NB4 (cell line): ENCODE data around the gene RCOR3.

Source experiments
- CTCF ChIP-seq: IDR thresholded peaks from one replicate; pipeline ENCODE4 v1.5.1; 2012; ENCODE audit warnings: low read depth, low read length
- MAX ChIP-seq: IDR thresholded peaks from 2 replicates; pipeline ENCODE4 v1.6.1; 2011; ENCODE audit warnings: low read depth, low read length
- POLR2A ChIP-seq: IDR thresholded peaks from 2 replicates; pipeline ENCODE4 v1.6.1; 2011; ENCODE audit warnings: mild to moderate bottlenecking; ENCODE audit not compliant: insufficient read length; ENCODE audit errors: extremely low read depth

- TF ChIP-seq CTCF = no peak
- no peak for TF ChIP-seq POLR2A
- no peak for TF ChIP-seq MAX
Measured at GRCh38 chr1:211333906-211334305, 74.7 kb downstream of the RCOR3 start.
